Mesenteric fat pad (tissue), 1 donor: ENCODE data around the gene ZNF800. TPM values are rescaled to one million over a fixed set of nuclear protein-coding genes. Genes with fewer than 3 reads are reported as not detected.

Experiments
- DNase-seq: peaks from one replicate; pipeline ENCODE4 v3.0.0-alpha.2; 2020; ENCODE audit warnings: low spot score
- total RNA-seq: library from RNA; stranded (reverse); fragmentation: NEBNext Ultra II Directional; extraction: Animal tissue kit (Norgen Biotek cat#: 25700); gene quantifications from one replicate; pipeline ENCODE4 v1.2.1, GENCODE V29; 2021
- donor health status: DM: yes; HTN: yes; CAD: no.

ZNF800 gene
- total RNA-seq, 1 donor from 2014 or later, result 40.2 TPM

DNA sequence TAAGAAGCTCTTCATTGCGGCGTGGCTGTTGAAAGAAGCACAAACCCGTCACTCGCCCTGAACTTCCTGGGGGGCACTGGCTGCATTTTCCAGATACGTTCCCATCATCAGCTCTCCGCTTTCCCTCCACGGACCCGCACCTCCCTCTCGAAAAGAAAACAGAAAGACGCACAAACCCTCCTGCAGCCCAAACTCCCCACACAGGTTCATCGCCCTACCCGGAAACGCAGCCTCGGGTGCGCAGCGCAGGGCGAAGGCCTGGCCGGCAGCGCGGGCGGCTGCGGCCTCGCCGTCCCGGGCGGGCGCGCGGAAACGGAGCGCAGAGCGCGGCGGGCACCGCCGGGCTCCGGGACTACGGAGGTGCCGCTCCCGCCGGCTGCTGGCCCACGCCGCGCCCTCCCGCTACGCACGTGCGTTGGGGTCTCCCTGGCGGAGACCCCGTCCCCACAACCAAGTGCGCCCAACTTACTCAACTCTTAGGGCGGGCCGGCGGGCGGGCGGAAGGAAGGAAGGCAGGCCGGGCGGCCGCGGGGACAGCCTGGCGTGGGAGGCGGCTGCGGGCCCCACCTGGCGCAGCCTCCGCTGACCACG, 822 bp downstream of the ZNF800 start:
- DNase-seq, result no peak

DNA sequence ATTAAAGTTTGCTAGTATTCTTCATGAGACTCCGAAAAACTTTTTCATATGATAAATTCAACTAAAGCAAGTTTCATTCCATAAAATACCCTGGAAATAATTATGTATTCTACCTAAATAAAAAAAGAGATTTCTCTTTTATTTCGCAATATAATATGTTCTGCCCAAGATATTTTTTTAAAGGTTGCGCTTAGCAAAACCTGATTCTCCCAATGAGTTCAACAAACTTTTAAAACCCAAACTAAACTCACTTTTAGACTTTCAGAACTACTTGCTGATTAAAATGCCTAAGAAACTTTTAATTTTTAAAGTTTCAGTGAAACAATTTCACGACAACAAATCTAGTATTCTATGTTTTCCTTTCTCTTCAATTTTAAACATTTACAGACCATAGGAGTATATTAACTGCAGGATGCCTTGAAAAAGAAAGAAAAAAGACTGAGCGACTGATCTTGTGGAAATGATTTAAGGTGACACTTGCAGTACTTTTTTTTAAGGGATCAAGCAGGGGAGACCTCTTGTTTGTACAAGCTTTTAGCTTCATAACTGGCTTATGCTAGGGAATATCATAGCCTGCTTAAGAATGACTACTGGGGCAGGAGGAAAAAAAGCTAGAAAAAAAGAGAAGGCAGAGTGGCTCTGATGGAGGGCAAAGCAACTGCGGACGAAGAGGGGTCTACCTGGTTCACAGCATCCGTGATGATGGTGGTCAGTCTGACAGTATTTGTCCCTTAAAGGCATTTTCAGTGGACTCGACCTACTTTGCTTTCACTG, 1.5 kb downstream of the ZNF800 start:
- DNase-seq, result no peak

DNA sequence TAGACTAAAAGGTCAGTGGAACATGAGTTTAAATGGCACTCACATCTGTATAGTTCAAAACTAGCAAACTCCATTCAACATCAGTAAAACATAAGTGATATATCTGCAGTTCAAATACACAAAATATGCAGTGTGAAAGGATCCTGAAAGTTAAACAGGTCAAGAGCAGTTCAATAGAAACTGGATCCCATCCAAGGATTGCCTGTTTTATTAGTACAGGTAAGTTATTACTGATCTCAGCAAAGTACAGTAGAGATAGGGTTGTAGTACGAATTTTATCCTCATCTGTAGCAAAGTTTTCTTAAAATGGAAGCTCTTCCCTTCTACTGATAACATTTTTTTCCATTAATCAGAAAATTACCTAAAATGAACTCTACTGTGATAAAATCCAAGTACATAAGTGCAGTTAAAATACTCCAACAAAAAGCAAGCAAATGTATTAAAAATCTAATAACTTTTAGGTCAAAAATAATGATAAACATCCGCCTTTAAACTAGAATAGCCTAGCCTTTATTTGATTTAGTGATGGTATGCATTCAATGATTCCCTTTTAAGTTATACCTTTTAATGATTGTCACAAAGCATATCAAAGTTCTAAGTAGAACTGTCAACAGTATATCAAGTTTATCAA, 2.2 kb downstream of the ZNF800 start:
- DNase-seq, result no peak

- DNase-seq, result no peak
Observed at GRCh38 chr7:127389321-127389720, 3.2 kb downstream of the ZNF800 start.

DNA sequence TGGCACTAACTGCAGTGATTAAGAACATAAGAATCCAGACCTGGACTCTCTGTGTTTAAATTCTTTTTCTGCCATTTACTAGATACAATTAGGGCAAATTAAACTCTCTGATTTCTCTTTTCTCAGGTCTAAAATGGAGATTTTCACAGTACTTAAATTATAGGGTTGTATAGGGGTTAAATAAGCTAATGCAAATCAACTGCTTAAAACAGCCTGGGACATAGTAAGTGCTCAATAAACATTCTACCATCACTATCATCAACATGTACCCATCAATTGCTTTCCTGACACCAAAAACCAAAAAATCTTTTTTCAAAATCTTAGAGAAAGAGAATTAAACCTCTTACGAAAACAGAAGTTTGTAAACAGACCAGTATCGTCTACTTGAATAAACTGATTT, 4.5 kb downstream of the ZNF800 start:
- DNase-seq, result no peak

DNA sequence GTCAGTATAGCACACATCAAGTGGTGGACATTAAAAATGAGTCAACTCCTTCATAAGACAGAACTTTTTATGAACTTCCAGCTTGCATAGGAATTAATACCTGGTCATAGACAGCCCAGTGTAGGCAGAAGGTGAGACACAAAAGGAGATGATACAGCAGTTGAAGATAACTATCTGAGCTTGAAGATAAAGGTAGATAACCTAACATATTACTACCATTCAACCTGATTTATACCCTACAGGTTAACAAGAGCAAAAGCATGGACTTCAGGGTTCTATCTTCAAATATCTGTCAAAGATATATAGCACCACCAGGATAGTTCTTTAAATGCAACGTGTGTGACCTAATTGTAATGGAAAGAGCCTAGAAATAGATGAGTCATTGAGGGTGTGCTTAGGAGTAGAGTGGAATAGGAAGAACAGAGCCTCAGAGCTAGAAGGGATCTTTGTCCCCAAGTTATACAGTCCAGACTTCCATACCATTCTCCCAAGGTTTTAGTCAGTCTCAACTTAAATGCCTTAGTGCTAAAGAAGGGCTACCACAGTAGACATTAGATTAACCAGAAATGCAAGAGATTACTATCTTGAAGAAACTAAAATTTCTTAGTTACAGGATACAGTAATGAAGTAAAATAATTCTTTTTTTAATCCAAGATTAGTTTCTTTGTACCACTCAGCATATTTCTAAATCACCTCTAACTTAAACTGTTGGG, 9.2 kb downstream of the ZNF800 start:
- DNase-seq, result no peak

DNA sequence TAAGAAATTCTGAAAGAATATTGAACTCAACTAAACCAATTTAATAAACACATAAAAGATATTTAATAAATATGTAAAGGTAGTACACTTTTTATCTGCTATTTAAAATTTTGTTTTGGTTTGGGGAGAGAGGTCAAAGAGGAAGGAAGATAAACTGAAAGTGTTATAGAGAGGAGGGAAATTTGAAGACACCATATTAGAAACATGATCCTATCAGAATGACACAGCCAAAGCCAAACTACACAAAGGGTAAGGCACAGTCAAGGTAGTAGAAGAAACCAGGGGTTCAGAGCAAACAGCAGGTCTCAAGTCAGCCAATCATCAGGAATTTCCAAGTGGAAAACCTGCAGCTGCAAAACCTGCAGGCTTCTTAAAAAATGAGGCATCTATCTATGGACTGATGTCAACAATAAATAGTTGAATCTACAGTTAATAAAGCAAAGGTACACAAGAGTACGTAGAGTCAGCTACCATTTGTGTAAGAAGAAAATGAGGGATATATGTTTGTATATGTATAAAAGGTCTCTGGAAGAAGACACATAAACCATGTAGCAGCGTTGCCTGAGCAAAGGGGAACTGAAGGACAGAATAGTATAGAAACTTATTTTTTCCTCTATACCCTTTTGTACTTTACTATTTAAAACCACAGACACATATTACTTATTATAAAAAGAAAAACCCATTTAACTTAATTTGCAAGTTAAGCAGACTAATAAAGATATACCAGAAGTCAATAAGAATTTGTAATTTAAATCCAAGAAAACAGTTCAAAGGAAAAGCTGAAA, 10.0 kb downstream of the ZNF800 start:
- no peak for DNase-seq

GRCh38 chr7:127380479-127380878, 12.0 kb downstream of the ZNF800 start:
- DNase-seq, result no peak

DNA sequence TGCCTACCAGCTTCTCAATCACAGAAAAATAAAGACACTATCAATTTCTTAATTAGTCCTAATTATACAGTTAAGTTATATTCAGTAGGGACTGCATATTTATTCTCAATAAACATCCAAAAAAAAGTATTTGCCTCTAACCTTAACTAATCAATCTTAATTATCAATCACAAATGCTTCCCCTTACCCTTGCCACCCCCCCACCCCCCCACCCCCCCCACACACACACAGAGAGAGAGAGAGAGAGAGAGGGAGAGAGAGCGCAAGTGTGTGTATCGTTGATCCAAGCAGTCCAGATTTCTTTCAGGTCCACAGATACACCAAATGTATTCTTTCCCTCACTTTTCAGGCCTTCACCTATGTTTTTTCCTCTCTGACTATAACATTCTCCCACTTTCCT, 12.9 kb downstream of the ZNF800 start:
- DNase-seq, result no peak

- no peak for DNase-seq
Observed at GRCh38 chr7:127378537-127378936, 14.0 kb downstream of the ZNF800 start.

DNA sequence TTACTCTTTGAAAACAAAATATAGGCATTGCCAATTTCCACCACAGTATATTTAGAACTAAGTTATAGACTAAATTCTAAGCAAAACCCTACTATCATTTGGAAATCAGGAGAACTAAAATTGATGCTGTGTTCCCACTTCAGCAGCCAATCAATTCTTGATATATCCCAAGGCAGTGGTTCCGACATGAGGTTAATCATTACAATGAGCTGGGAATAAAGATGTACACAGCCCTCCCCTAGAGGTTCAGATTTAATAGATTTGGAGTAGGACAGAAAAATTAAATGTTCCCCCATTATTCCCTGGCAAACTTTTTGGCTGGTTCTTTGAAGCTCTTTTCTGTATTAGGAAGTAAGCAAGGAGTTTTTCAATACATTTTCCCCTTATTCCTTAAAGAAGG, 15.1 kb downstream of the ZNF800 start:
- DNase-seq, result no peak

DNA sequence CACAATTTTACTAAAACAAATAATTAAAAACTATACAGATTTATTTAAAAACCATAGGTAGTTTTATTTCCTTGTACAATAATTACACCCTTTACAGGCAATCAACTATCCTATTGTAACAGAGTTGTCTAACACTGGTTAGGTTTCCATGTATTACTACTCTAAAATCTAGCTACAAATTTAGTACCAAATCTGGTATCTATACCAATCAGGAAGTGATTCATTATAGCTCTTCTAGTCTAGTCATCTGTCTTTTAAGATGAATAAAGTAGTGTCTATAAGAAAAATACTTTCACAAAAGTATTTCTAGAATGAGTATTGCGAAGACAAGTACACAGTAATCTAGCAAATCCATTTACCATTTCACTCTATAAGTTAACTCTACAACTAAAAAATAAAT, 16.9 kb downstream of the ZNF800 start:
- DNase-seq, result no peak

DNA sequence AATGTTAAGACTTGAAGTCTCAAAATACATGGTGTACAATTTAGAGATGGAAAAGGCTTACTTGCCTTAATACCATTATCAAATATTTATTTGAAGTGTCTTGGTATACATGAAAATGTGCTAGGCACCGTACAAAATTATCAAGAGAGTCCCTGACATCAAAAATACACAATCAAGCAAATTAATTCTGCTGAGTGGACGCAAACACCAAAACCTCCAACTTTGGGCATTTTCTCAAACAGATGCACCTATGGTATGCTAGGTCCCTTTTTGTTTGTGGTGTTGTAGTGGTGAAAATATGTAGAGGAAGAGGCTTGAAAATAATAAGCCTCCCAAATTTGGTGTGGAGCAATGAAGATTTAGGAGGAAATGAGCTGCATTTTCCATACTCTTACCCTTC, 24.8 kb downstream of the ZNF800 start:
- no peak for DNase-seq

DNA sequence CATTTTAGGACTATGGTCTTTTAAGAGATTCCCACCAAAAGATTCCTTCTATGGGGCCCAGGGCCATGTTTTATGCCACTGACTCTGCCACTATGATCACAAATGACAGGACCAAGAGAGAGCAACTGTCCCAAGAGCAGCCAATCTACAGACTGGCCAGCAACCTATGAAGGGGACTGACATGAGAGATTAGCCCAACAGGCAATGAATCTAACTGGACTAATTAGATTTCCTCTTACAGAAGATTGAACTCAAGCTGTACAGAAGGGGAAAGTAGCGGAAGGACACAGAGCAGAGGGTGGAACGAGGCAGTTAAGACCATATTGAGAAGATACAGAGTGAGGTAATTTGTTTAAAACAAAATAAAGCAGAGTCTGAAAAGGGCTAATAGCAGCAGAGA, 25.8 kb downstream of the ZNF800 start:
- DNase-seq, result no peak

DNA sequence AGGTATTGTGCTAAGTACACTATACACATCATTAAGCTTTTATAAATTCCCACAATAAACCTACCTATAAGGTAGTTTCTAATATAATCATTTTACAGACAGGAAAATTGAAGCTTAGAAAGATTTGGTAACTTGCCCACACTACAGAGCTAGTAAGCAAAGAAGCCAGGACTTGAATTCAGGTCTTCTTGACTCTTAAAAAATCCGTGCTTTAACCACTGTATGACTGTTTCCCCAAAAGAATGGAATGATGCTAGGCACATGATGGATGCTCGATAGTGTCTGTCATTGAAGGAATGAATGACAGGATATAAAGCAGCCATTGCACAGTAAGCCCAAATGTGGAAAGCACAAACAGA, 26.6 kb downstream of the ZNF800 start:
- DNase-seq, result no peak

- DNase-seq, result no peak
Observed at GRCh38 chr7:127365164-127365956, 27.1 kb downstream of the ZNF800 start.

GRCh38 chr7:127362364-127363027, 30.0 kb downstream of the ZNF800 start:
- DNase-seq, result no peak

DNA sequence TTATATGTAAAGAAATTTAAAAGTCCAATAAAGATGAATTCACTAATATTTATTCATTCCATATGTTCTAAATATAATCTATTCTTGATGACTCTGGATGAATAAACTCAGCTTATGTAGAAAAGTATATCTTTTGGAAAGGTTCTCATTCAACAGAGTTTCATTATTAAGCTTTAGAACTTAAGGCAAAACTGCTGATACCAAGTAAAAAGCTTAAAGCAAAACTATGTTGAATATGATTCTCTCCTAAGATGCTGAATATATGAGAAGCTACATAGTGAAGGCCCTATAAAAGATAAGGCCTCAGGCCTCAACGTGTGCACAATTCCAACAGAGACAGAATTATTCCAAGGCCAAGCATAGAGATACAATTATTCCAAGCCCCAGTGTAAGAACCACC, 30.8 kb downstream of the ZNF800 start:
- DNase-seq, result no peak

GRCh38 chr7:127359011-127359410, 33.5 kb downstream of the ZNF800 start:
- DNase-seq, result no peak

GRCh38 chr7:127353897-127354296, 38.6 kb downstream of the ZNF800 start:
- DNase-seq, result no peak
